GM23338 (cell line): Measurements from ENCODE around the gene KCNMA1. TPM values are rescaled to one million over a fixed set of nuclear protein-coding genes. Genes with fewer than 3 reads are reported as not detected.

Source experiments
- ATAC-seq: fragments of 200-7000 bp; cut with Tn5 transposase; 3 replicates; pipeline ENCODE4 v1.9.1; 2020
- DNase-seq: peaks from one replicate; pipeline ENCODE4 v3.0.0-alpha.2; 2015; ENCODE audit warnings: low spot score
- H2AFZ ChIP-seq: fragments of 200-600 bp; sonication (generic); 2 replicates; pipeline ENCODE4 v1.8.0; 2016; ENCODE audit warnings: antibody characterized with exemption, mild to moderate bottlenecking, moderate library complexity
- H3F3A ChIP-seq: fragments of 200-600 bp; sonication (generic); replicated peaks from 2 replicates; pipeline ENCODE4 v1.8.0; 2017; ENCODE audit warnings: antibody characterized with exemption, mixed run types, low read depth
- H3K27ac ChIP-seq: fragments of 200-600 bp; sonication (generic); 2 replicates; pipeline ENCODE4 v1.6.1; 2016; ENCODE audit warnings: low read depth
- H3K27me3 ChIP-seq: fragments of 200-600 bp; sonication (generic); 2 replicates; pipeline ENCODE4 v1.8.0; 2016; ENCODE audit warnings: mild to moderate bottlenecking, mixed run types, moderate library complexity; ENCODE audit not compliant: insufficient read depth
- H3K36me3 ChIP-seq: fragments of 200-600 bp; sonication (generic); 2 replicates; pipeline ENCODE4 v1.8.0; 2016; ENCODE audit warnings: mild to moderate bottlenecking; ENCODE audit not compliant: insufficient read depth
- H3K4me1 ChIP-seq: fragments of 200-600 bp; sonication (generic); 2 replicates; pipeline ENCODE4 v1.8.0; 2016; ENCODE audit warnings: mild to moderate bottlenecking, moderate library complexity; ENCODE audit not compliant: insufficient read depth
- H3K4me2 ChIP-seq: fragments of 200-600 bp; sonication (generic); 2 replicates; pipeline ENCODE4 v1.7.1; 2017; ENCODE audit warnings: mixed run types
- H3K4me3 ChIP-seq: fragments of 200-600 bp; sonication (generic); 2 replicates; pipeline ENCODE4 v1.6.1; 2016; ENCODE audit warnings: mixed run types
- H3K79me2 ChIP-seq: fragments of 200-600 bp; sonication (generic); replicated peaks from 2 replicates; pipeline ENCODE4 v1.8.0; 2017; ENCODE audit warnings: mild to moderate bottlenecking; ENCODE audit not compliant: insufficient read depth
- H3K9me2 ChIP-seq: fragments of 200-600 bp; sonication (generic); 2 replicates; pipeline ENCODE4 v1.8.0; 2017; ENCODE audit not compliant: insufficient read depth
- H4K20me1 ChIP-seq: fragments of 200-600 bp; sonication (generic); replicated peaks from 2 replicates; pipeline ENCODE4 v1.8.0; 2017; ENCODE audit warnings: mild to moderate bottlenecking; ENCODE audit not compliant: insufficient read depth
- H3K27ac Mint-ChIP-seq: 2 replicates; pipeline ENCODE4 v1.8.0; 2020; ENCODE audit warnings: inconsistent platforms, mild to moderate bottlenecking, moderate library complexity, mixed read lengths
- H3K27me3 Mint-ChIP-seq: 3 replicates; pipeline ENCODE4 v1.8.0; 2022; ENCODE audit warnings: low read depth, mild to moderate bottlenecking, moderate library complexity, mixed read lengths, inconsistent platforms; ENCODE audit not compliant: insufficient read depth, poor library complexity
- H3K36me3 Mint-ChIP-seq: 3 replicates; pipeline ENCODE4 v1.8.0; 2021; ENCODE audit warnings: low read depth, mild to moderate bottlenecking, inconsistent platforms, moderate library complexity, mixed read lengths
- H3K4me1 Mint-ChIP-seq: 3 replicates; pipeline ENCODE4 v1.8.0; 2020; ENCODE audit warnings: mild to moderate bottlenecking, inconsistent platforms, mixed read lengths
- H3K4me3 Mint-ChIP-seq: 3 replicates; pipeline ENCODE4 v1.8.0; 2021; ENCODE audit warnings: moderate library complexity, mild to moderate bottlenecking, inconsistent platforms, mixed read lengths
- H3K9me3 Mint-ChIP-seq: 3 replicates; pipeline ENCODE4 v1.8.0; 2020; ENCODE audit warnings: moderate library complexity, mild to moderate bottlenecking, inconsistent platforms, mixed read lengths
- EZH2phosphoT487 ChIP-seq: fragments of 200-600 bp; sonication (generic); IDR thresholded peaks from one replicate; pipeline ENCODE4 v1.8.1; 2018; ENCODE audit warnings: antibody characterized with exemption; ENCODE audit not compliant: unreplicated experiment
- JUNB ChIP-seq: IDR thresholded peaks from one replicate; pipeline ENCODE4 v1.6.1; 2016; ENCODE audit warnings: antibody characterized with exemption; ENCODE audit not compliant: unreplicated experiment
- NANOG ChIP-seq: IDR thresholded peaks from 2 replicates; pipeline ENCODE4 v1.6.1; 2016; ENCODE audit warnings: antibody characterized with exemption, borderline replicate concordance
- polyA plus RNA-seq: library from polyadenylated mRNA; unstranded; fragments of >200 nt; fragmentation: Nextera tagmentation; extraction: Ambion mirVana; gene quantifications from 2 replicates; pipeline ENCODE4 v1.2.1, GENCODE V29; 2016
- total RNA-seq: library from RNA; depleted of rRNA; stranded (reverse); fragments of >200 nt; shearing (Covaris generic); gene quantifications from 2 replicates; pipeline ENCODE4 v1.2.3, GENCODE V29; 2014
- TF ChIP-seq, protein P1 (sequence below): fragments of 250-450 bp; sonication (Bioruptor Pico); IDR thresholded peaks from 2 replicates; pipeline ENCODE4 v1.5.0; 2020; ENCODE audit warnings: mild to moderate bottlenecking, moderate library complexity

The KCNMA1 gene
- total and polyA plus RNA-seq, 2 experiments from 2014 or later: 8.2 to 9.0 TPM

DNA sequence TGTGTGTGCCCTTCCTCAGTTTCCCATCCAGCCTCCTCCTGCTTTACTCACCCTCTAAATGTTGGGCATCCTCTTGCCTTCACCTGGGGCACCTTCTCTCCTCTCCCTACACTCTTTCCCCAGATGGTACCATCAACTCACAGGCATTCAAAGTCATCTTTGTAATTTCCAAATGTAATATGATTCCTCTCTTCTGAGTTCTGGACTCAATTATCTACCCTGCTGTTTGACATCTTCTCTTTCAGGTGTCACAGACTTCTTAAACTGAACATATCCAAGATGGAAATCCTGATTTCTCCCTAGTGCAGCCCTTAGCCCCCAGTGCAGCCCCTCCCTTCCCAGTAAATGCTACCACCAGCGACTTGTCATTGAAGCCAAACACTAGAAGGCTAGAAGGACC lies 422.8 kb downstream of the KCNMA1 start:
- no peaks in the 10 kb centered on the region for H3K4me1 Mint-ChIP-seq

More for the DNA sequence above, 422.8 kb downstream of the KCNMA1 start:
- no peak overlapping the region for H3K4me2 ChIP-seq
- H3K4me1 ChIP-seq: no peaks in the 10 kb centered on the region
- TF ChIP-seq EZH2phosphoT487 (no peak), JUNB (no peak), NANOG (no peak)
- TF ChIP-seq, protein P1, sequence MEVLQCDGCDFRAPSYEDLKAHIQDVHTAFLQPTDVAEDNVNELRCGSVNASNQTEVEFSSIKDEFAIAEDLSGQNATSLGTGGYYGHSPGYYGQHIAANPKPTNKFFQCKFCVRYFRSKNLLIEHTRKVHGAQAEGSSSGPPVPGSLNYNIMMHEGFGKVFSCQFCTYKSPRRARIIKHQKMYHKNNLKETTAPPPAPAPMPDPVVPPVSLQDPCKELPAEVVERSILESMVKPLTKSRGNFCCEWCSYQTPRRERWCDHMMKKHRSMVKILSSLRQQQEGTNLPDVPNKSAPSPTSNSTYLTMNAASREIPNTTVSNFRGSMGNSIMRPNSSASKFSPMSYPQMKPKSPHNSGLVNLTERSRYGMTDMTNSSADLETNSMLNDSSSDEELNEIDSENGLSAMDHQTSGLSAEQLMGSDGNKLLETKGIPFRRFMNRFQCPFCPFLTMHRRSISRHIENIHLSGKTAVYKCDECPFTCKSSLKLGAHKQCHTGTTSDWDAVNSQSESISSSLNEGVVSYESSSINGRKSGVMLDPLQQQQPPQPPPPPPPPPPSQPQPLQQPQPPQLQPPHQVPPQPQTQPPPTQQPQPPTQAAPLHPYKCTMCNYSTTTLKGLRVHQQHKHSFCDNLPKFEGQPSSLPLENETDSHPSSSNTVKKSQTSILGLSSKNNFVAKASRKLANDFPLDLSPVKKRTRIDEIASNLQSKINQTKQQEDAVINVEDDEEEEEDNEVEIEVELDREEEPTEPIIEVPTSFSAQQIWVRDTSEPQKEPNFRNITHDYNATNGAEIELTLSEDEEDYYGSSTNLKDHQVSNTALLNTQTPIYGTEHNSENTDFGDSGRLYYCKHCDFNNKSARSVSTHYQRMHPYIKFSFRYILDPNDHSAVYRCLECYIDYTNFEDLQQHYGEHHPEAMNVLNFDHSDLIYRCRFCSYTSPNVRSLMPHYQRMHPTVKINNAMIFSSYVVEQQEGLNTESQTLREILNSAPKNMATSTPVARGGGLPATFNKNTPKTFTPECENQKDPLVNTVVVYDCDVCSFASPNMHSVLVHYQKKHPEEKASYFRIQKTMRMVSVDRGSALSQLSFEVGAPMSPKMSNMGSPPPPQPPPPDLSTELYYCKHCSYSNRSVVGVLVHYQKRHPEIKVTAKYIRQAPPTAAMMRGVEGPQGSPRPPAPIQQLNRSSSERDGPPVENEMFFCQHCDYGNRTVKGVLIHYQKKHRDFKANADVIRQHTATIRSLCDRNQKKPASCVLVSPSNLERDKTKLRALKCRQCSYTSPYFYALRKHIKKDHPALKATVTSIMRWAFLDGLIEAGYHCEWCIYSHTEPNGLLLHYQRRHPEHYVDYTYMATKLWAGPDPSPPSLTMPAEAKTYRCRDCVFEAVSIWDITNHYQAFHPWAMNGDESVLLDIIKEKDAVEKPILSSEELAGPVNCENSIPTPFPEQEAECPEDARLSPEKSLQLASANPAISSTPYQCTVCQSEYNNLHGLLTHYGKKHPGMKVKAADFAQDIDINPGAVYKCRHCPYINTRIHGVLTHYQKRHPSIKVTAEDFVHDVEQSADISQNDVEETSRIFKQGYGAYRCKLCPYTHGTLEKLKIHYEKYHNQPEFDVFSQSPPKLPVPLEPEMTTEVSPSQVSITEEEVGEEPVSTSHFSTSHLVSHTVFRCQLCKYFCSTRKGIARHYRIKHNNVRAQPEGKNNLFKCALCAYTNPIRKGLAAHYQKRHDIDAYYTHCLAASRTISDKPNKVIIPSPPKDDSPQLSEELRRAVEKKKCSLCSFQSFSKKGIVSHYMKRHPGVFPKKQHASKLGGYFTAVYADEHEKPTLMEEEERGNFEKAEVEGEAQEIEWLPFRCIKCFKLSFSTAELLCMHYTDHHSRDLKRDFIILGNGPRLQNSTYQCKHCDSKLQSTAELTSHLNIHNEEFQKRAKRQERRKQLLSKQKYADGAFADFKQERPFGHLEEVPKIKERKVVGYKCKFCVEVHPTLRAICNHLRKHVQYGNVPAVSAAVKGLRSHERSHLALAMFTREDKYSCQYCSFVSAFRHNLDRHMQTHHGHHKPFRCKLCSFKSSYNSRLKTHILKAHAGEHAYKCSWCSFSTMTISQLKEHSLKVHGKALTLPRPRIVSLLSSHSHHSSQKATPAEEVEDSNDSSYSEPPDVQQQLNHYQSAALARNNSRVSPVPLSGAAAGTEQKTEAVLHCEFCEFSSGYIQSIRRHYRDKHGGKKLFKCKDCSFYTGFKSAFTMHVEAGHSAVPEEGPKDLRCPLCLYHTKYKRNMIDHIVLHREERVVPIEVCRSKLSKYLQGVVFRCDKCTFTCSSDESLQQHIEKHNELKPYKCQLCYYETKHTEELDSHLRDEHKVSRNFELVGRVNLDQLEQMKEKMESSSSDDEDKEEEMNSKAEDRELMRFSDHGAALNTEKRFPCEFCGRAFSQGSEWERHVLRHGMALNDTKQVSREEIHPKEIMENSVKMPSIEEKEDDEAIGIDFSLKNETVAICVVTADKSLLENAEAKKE (CRISPR knock-in tag): no peak
- H2AFZ ChIP-seq: no peak overlapping the region
- no peaks in the 10 kb centered on the region for H4K20me1 ChIP-seq
- H3K27ac Mint-ChIP-seq: no peak overlapping the region
- DNase-seq: no peak
- no peaks in the 10 kb centered on the region for H3K27me3 ChIP-seq
- no peak overlapping the region for H3K27ac ChIP-seq
- no peaks in the 10 kb centered on the region for H3F3A ChIP-seq
- no peaks in the 10 kb centered on the region for H3K9me2 ChIP-seq
- no peak for ATAC-seq
- H3K4me3 Mint-ChIP-seq: no peak overlapping the region
- H3K27me3 Mint-ChIP-seq: no peaks in the 10 kb centered on the region
- no peaks in the 10 kb centered on the region for H3K36me3 ChIP-seq
- no peak overlapping the region for H3K4me3 ChIP-seq
- H3K36me3 Mint-ChIP-seq: no peaks in the 10 kb centered on the region
- no peaks in the 10 kb centered on the region for H3K79me2 ChIP-seq
- no peaks in the 10 kb centered on the region for H3K9me3 Mint-ChIP-seq
